ENCODE measurements around the gene PLD4.

Gene PLD4

GRCh38 chr14:104953896-104954656 is 29.4 kb downstream of the PLD4 start:
- H3K4me3 ChIP-seq (ENCODE audit: low read depth, low read length) = no peak overlapping the region

GRCh38 chr14:104954746-104955395 is 30.2 kb downstream of the PLD4 start:
- H3K4me3 ChIP-seq (ENCODE audit: low read depth, low read length) = no peak overlapping the region

- H3K4me3 ChIP-seq (ENCODE audit: low read depth, low read length) = no peak overlapping the region
These were observed 30.7 kb downstream of the PLD4 start for GRCh38 chr14:104955396-104955770.

GRCh38 chr14:104956290-104956890 is 31.7 kb downstream of the PLD4 start:
- H3K4me3 ChIP-seq (ENCODE audit: low read depth, low read length) = no peak overlapping the region

GRCh38 chr14:104957146-104958113 is 32.8 kb downstream of the PLD4 start:
- H3K4me3 ChIP-seq (ENCODE audit: low read depth, low read length) = no peak overlapping the region

GRCh38 chr14:104964546-104964945 is 39.9 kb downstream of the PLD4 start:
- no peak overlapping the region for H3K4me3 ChIP-seq (ENCODE audit: low read depth, low read length)

GRCh38 chr14:104965561-104966231 is 41.0 kb downstream of the PLD4 start:
- H3K4me3 ChIP-seq (ENCODE audit: low read depth, low read length) = no peak overlapping the region

GRCh38 chr14:104966261-104966865 is 41.7 kb downstream of the PLD4 start:
- no peak overlapping the region for H3K4me3 ChIP-seq (ENCODE audit: low read depth, low read length)

- no peak overlapping the region for H3K4me3 ChIP-seq (ENCODE audit: low read depth, low read length)
These were observed 42.3 kb downstream of the PLD4 start for GRCh38 chr14:104966981-104967385.

- peak overlapping the region; percentile 10 for H3K4me3 ChIP-seq (ENCODE audit: low read depth, low read length)
These were observed 42.9 kb downstream of the PLD4 start for GRCh38 chr14:104967386-104968152.

GRCh38 chr14:104968153-104968527 is 43.5 kb downstream of the PLD4 start:
- H3K4me3 ChIP-seq (ENCODE audit: low read depth, low read length) = no peak overlapping the region

- H3K4me3 ChIP-seq (ENCODE audit: low read depth, low read length) = no peak overlapping the region
These were observed 44.1 kb downstream of the PLD4 start for GRCh38 chr14:104968541-104969401.

GRCh38 chr14:104969741-104970230 is 45.1 kb downstream of the PLD4 start:
- no peak overlapping the region for H3K4me3 ChIP-seq (ENCODE audit: low read depth, low read length)

- H3K4me3 ChIP-seq (ENCODE audit: low read depth, low read length) = no peak overlapping the region
These were observed 45.8 kb downstream of the PLD4 start for GRCh38 chr14:104970231-104971068.

GRCh38 chr14:104971447-104972240 is 47.0 kb downstream of the PLD4 start:
- no peak overlapping the region for H3K4me3 ChIP-seq (ENCODE audit: low read depth, low read length)

- no peak overlapping the region for H3K4me3 ChIP-seq (ENCODE audit: low read depth, low read length)
These were observed 47.8 kb downstream of the PLD4 start for GRCh38 chr14:104972301-104973134.
